Esophagus muscularis mucosa (tissue), 4 donors: ENCODE results near the gene OSBPL7. TPM values are rescaled to one million over a fixed set of nuclear protein-coding genes. Genes with fewer than 3 reads are reported as not detected.

ENCODE experiments used
- DNase-seq: peaks from one replicate; pipeline ENCODE4 v3.0.0-alpha.2; 2017; ENCODE audit errors: extremely low spot score
- H3K27ac ChIP-seq, 4 donors: fragments of 200-600 bp; sonication (generic); replicated peaks in 1 of 4; 1 replicate in 3 of 4; 2 replicates in 1 of 4; pipeline ENCODE4 v1.5.1; 2016 to 2019; ENCODE audit warnings: mild to moderate bottlenecking in 1 of 4
- H3K27me3 ChIP-seq, 4 donors: fragments of 200-600 bp; sonication (generic); one replicate each; pipeline versions ENCODE4 v1.5.1 to v1.6.0; 2016 to 2019
- H3K36me3 ChIP-seq, 4 donors: fragments of 200-600 bp; sonication (generic); one replicate each; pipeline ENCODE4 v1.5.1; 2016 to 2019
- H3K4me1 ChIP-seq, 4 donors: fragments of 200-600 bp; sonication (generic); one replicate each; pipeline ENCODE4 v1.5.1; 2016 to 2019
- H3K4me3 ChIP-seq, 4 donors: fragments of 200-600 bp; sonication (generic); 1 replicate in 2 of 4; 2 replicates in 2 of 4; pipeline ENCODE4 v1.5.1; 2016 to 2019; ENCODE audit warnings: mild to moderate bottlenecking in 4 of 4, moderate library complexity in 1 of 4
- H3K9me3 ChIP-seq, 4 donors: fragments of 200-600 bp; sonication (generic); 1 replicate in 3 of 4; 2 replicates in 1 of 4; pipeline ENCODE4 v1.5.1; 2016 to 2019
- CTCF ChIP-seq, 3 experiments: fragments of 200-600 bp in 2 of 3; fragments of 450-650 bp in 1 of 3; sonication (generic) in 2 of 3; IDR thresholded peaks; one replicate each; pipeline ENCODE4 v1.5.1; 2017 to 2019; ENCODE audit warnings: antibody characterized with exemption in 3 of 3, mild to moderate bottlenecking in 2 of 3, moderate library complexity in 1 of 3
- EP300 ChIP-seq: sonication (generic); formaldehyde crosslinking; IDR thresholded peaks from one replicate; pipeline ENCODE4 v1.6.1; 2017; ENCODE audit warnings: antibody characterized with exemption
- POLR2A ChIP-seq: fragments of 450-650 bp; IDR thresholded peaks from one replicate; pipeline ENCODE4 v1.6.1; 2017; ENCODE audit warnings: antibody characterized with exemption, moderate library complexity, mild to moderate bottlenecking, low read depth
- POLR2AphosphoS5 ChIP-seq, 2 donors: sonication (generic); formaldehyde crosslinking; IDR thresholded peaks; one replicate each; pipeline ENCODE4 v1.6.1; 2017; ENCODE audit warnings: antibody characterized with exemption in 2 of 2
- WGBS: methylation state at CpG from one replicate; pipeline ENCODE4 v1.1.5; 2018; 5-methylcytosine and 5-hydroxymethylcytosine counted together
- intact Hi-C: fragments of 100-400 bp; cut with DNase I; formaldehyde crosslinking; loops from one replicate; pipeline ENCODE4 v1.15.1; 2023
- total RNA-seq, 4 donors: library from RNA; depleted of rRNA; stranded (reverse); fragments of >200 nt; gene quantifications; one replicate each; pipeline versions ENCODE4 v1.1.0 to v1.2.1, GENCODE V29; 2016

OSBPL7 gene
- total RNA-seq, 4 donors from 2014 or later, result 2.0 to 8.4 (median 4.7) TPM

GRCh38 chr17:47802341-47803022 is 19.1 kb downstream of the OSBPL7 start:
- H3K36me3 ChIP-seq, result peaks cover 0 to 9% (median 6%) of the 10 kb centered on the region in 4 donors
- H3K27me3 ChIP-seq, result peaks cover 0 to 25% (median 0%) of the 10 kb centered on the region in 4 donors
- 28% methylated on average over 9 of the region's 9 CpGs for WGBS
- no peak for TF ChIP-seq EP300
- no peak for TF ChIP-seq POLR2A
- no peak for TF ChIP-seq POLR2AphosphoS5 (IDR thresholded peaks at IDR 0.05)
- TF ChIP-seq CTCF (IDR thresholded peaks at IDR 0.05), result peak; percentile 41 to 61 (median 42)
- no peaks in the 10 kb centered on the region for H3K9me3 ChIP-seq
- H3K4me3 ChIP-seq, result no peak overlapping the region
- DNase-seq, result no peak
- no peak overlapping the region for H3K27ac ChIP-seq
- intact Hi-C loops, result loop anchor here (10.0 kb wide), 1 partner anchor 138 kb away; no protein-coding TSS in a partner anchor
- H3K4me1 ChIP-seq, result no peaks in the 10 kb centered on the region

GRCh38 chr17:47801906-47802305 is 19.7 kb downstream of the OSBPL7 start:
- no peak for DNase-seq
- peaks cover 0 to 31% (median 0%) of the 10 kb centered on the region in 4 donors for H3K27me3 ChIP-seq
- no peaks in the 10 kb centered on the region for H3K9me3 ChIP-seq
- H3K36me3 ChIP-seq, result peaks cover 0 to 3% (median 1%) of the 10 kb centered on the region in 4 donors
- intact Hi-C loops, result loop anchor here (10.0 kb wide), 1 partner anchor 137 kb away; no protein-coding TSS in a partner anchor
- 44% methylated on average over 6 of the region's 6 CpGs for WGBS
- H3K4me1 ChIP-seq, result no peaks in the 10 kb centered on the region
- no peak overlapping the region for H3K4me3 ChIP-seq
- no peak overlapping the region for H3K27ac ChIP-seq
- TF ChIP-seq EP300, result no peak
- no peak for TF ChIP-seq CTCF (IDR thresholded peaks at IDR 0.05)
- no peak for TF ChIP-seq POLR2A
- TF ChIP-seq POLR2AphosphoS5 (IDR thresholded peaks at IDR 0.05), result no peak

GRCh38 chr17:47801176-47801765 is 20.3 kb downstream of the OSBPL7 start:
- Histone ChIP-seq H3K36me3 (peaks cover 0 to 2% (median 0%) of the 10 kb centered on the region in 4 donors), H3K4me3 (no peak overlapping the region), H3K4me1 (no peaks in the 10 kb centered on the region), H3K9me3 (no peaks in the 10 kb centered on the region), H3K27me3 (peaks cover 0 to 38% (median 0%) of the 10 kb centered on the region in 4 donors), H3K27ac (no peak overlapping the region)
- intact Hi-C loops, result loop anchor here (10.0 kb wide), 1 partner anchor 136 kb away; no protein-coding TSS in a partner anchor
- DNase-seq, result no peak
- WGBS, result 76% methylated on average over 2 of the region's 4 CpGs
- TF ChIP-seq EP300 (no peak), POLR2A (no peak), POLR2AphosphoS5 (IDR thresholded peaks at IDR 0.05) (no peak), CTCF (IDR thresholded peaks at IDR 0.05) (no peak)

- 87% methylated on average over 11 of the region's 12 CpGs for WGBS
- H3K9me3 ChIP-seq, result no peaks in the 10 kb centered on the region
- H3K4me3 ChIP-seq, result no peak overlapping the region
- no peaks in the 10 kb centered on the region for H3K36me3 ChIP-seq
- no peaks in the 10 kb centered on the region for H3K4me1 ChIP-seq
- no peak for DNase-seq
- H3K27ac ChIP-seq, result no peak overlapping the region
- peaks cover 0 to 39% (median 0%) of the 10 kb centered on the region in 4 donors for H3K27me3 ChIP-seq
- TF ChIP-seq EP300 (no peak), POLR2A (no peak), CTCF (IDR thresholded peaks at IDR 0.05) (no peak), POLR2AphosphoS5 (IDR thresholded peaks at IDR 0.05) (no peak)
- intact Hi-C loops, result loop anchor here (10.0 kb wide), 1 partner anchor 136 kb away; no protein-coding TSS in a partner anchor
Measured at GRCh38 chr17:47800686-47801085, 20.9 kb downstream of the OSBPL7 start.
